Activated gamma-delta T cell treated with anti-CD3 and anti-CD28 coated beads, Interleukin-2, amount 50 U/mL, for 16 hours (primary cell): ENCODE measurements around the gene UGT1A7.
"Not testable (repeated sequence)": the region's sequence is repeated elsewhere in the genome, so short reads cannot be mapped to it uniquely, and the experiment has no call there.

Source experiments
- DNase-seq: peaks from one replicate; pipeline ENCODE4 v3.0.0-alpha.2; 2020; ENCODE audit warnings: low read depth

Gene UGT1A7

DNA sequence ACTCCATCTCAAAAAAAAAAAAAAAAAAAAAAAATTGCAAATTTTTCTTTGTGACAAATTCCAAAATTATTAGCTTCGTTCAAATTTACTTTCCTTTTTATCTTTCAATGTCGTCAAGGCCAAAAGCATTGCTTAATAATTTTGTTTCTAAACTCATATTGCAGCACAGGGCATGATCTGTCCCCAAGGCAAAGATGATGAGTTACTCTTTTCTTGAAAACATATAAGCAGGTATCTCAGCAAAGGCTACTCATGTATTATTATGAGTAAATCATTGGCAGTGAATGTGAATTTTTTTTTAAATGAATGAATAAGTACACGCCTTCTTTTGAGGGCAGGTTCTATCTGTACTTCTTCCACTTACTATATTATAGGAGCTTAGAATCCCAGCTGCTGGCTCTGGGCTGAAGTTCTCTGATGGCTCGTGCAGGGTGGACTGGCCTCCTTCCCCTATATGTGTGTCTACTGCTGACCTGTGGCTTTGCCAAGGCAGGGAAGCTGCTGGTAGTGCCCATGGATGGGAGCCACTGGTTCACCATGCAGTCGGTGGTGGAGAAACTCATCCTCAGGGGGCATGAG, at the start of gene UGT1A7:
TSS of gene UGT1A7 (plus strand) at position 381 of the 579 bp plus-strand sequence. CDS start at position 418, 37 bp downstream.
- no peak for DNase-seq

DNA sequence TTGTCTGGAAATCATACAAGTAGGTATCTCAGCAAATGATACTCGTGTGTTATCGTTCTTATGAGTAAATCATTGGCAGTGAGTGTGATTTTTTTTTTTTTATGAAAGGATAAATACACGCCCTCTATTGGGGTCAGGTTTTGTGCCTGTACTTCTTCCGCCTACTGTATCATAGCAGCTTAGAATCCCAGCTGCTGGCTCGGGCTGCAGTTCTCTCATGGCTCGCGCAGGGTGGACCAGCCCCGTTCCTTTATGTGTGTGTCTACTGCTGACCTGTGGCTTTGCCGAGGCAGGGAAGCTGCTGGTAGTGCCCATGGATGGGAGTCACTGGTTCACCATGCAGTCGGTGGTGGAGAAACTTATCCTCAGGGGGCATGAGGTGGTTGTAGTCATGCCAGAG, 45.4 kb upstream of the UGT1A7 start, which contains the start of gene UGT1A10:
TSS of gene UGT1A10 (plus strand) at position 143 of the 400 bp plus-strand sequence. CDS start at position 218, 75 bp downstream.
- not testable (repeated sequence) for DNase-seq

DNA sequence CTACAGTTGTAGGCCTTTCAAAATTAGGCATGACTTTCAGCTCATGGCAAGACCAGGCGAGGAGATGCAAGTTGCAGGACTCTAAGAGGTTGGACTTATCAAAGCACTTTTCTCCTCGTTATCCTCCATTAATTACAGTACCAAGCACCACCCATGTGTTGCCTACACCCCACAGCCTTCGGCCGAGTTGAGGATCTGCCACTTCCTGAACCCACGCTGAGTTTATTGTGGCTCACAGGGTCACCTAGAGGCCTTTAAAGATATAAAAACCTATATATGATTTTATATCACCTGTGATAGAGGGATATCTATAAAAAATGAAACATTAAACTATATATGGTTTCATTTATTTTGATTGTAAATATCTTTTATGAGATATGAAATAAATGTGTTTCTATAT, 42.9 kb upstream of the UGT1A7 start:
- no peak for DNase-seq

- no peak for DNase-seq
Observed at GRCh38 chr2:233639860-233640259, 41.8 kb upstream of the UGT1A7 start.

GRCh38 chr2:233643128-233643527, 38.6 kb upstream of the UGT1A7 start:
- DNase-seq = no peak

DNA sequence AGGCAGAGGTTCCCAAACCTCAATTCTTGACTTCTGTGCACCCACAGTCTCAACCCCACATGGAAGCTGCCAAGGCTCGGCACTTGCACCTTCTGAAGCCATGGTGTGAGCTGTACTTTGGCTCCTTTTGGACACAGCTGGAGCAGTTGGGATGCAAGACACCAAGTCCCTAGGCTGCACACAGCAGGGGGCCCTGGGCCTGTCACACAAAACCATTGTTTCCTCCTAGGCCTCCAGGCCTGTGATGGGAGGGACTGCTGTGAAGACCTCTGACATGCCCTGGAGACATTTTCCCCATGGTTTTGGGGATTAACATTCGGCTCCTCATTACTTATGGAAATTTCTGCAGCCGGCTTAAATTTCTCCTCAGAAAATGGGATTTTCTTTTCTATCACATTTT, 35.7 kb upstream of the UGT1A7 start:
- DNase-seq = not testable (repeated sequence)

GRCh38 chr2:233650981-233651380, 30.7 kb upstream of the UGT1A7 start:
- DNase-seq = no peak

DNA sequence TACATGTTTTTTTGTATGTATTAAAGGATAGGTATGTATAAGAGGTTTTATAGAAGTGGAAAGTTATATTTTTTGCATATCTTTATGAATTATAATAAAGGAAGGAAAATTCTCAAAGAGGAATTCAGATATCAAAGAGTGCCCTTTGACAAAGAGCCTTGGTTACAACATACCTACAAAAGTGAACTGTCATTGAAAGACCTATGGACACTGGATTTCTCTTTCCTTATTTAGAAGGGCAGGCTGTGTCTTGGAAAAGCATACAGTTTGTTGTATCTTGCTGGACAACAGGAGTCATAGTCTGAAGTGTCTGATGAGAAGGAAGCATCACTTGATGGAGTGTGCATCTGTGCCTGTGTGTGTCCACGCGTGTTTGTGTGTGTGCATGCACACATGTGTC, 30.3 kb upstream of the UGT1A7 start:
- no peak for DNase-seq

- no peak for DNase-seq
Observed at GRCh38 chr2:233654501-233654900, 27.2 kb upstream of the UGT1A7 start.

DNA sequence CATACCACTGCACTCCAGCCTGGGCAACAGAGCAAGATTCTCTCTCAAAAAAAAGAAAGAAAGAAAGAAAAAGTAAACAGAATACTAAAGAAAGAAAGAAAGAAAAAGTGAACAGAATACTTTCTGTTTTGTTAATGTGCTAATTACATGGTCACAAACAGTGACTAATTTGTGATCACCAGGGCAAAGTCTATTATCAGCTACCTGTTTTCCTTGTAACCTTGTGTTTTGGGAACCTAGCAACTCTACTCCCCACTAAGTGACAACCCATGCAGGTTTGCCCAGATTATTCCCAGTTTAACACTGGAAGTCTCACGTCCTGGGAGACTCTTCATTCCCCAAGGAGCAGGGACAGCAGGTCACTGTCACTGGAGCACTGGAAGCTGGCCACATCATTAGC, 26.7 kb upstream of the UGT1A7 start:
- DNase-seq = no peak

- not testable (repeated sequence) for DNase-seq
Observed at GRCh38 chr2:233655943-233656342, 25.8 kb upstream of the UGT1A7 start.

DNA sequence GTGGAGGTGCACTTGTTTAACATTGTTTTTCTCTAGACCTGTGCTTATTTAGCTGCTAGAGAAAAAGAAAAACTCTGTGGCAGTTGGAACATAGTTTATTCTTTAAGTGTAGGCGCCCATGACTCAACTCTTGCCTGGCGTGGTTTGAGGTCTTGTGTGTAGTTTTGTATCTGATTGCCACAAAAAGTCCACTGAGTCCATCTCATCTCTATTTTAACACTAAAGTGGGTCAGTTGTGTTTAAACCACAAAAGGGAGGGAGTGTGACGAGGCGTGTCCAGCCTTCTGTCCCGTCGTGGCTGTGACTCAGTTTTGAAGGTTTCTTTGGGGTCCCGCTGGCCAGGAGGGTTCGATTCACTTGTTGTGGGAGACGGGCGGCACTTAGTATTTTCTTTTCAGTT, 25.3 kb upstream of the UGT1A7 start:
- no peak for DNase-seq

DNA sequence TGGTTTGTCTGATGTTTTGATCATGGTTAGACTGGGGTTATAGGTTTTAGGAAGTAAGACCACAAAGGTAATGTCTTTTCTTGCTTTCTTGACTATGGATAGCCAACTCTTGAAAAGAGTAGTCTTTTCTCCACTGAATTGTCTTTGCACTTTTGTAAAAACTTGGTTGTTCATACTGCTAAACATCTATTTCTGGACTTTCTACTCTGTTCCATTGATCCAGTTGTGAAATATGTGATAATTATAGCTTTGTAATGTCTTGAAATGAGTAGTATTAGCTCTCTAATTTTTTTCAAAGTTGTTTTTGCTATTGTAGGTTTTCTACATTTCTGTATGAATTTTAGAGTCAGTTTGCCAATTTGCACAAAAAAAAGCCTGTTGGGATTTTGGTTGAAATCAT, 23.1 kb upstream of the UGT1A7 start:
- DNase-seq = no peak

DNA sequence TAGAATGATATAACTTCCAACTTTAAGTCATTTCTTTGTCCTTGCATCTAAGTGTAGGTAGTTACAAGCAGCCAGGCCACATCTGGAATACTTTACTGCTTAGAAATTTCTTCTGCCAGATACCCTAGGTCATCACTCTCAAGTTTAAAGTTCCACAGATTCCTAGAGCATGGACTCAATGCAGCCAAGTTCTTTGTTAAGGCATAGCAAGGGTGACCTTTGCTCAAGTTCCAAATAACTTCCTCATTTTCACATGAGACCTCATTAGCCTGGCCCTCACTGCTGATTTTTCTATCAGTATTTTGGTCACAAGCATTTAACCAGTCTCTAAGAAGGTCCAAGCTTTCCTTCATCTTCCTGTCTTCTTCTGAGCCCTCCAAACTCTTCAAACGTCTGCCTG, 17.8 kb upstream of the UGT1A7 start:
- DNase-seq = no peak

- DNase-seq = no peak
Observed at GRCh38 chr2:233668605-233669260, 13.0 kb upstream of the UGT1A7 start.

GRCh38 chr2:233671290-233672161, 10.2 kb upstream of the UGT1A7 start, which contains the start of gene UGT1A9:
TSS of gene UGT1A9 (plus strand) at chr2:233671898. CDS start at chr2:233671935, 37 bp downstream.
- DNase-seq = no peak

GRCh38 chr2:233672886-233673285, 8.8 kb upstream of the UGT1A7 start:
- DNase-seq = no peak

DNA sequence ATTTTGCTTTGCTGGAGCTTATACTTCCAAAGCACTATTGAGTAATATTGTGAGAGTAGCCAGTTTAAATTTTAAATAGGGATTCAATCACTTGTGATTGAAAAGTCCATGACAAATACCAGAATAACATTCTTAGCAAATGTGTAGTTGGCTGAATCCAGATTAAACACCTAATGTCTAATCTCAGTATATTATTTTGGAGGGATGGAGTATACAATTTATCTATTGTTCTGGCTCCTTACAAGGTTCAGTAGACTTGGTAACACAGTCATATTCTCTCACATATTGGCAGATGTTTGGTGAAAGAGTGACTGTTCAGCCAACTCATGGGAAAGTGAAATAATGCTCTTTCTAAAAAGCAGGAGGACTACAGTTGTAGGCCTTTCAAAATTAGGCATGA, 7.8 kb upstream of the UGT1A7 start:
- no peak for DNase-seq

- DNase-seq = no peak
Observed at GRCh38 chr2:233674314-233674713, 7.4 kb upstream of the UGT1A7 start.

- DNase-seq = no peak
Observed at GRCh38 chr2:233674995-233675394, 6.7 kb upstream of the UGT1A7 start.

DNA sequence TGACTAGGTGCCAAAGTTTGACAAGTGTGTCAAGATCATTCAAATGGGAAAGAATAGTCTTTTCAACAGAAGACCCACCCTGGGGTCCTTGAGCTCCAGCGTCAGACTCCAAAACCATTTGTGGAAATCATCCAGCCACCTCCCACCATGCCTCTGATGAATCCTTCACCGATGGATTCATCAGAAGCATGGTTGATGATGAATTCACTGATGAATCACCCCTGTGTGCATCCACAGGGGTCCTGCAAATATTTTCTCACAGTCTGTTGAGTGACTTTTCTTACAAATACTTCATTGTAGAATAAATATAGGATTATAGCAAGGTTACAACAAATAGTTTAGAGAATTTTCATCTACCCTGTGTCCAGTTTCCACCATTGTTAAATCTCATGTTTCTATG, 5.7 kb upstream of the UGT1A7 start:
- DNase-seq = no peak

DNA sequence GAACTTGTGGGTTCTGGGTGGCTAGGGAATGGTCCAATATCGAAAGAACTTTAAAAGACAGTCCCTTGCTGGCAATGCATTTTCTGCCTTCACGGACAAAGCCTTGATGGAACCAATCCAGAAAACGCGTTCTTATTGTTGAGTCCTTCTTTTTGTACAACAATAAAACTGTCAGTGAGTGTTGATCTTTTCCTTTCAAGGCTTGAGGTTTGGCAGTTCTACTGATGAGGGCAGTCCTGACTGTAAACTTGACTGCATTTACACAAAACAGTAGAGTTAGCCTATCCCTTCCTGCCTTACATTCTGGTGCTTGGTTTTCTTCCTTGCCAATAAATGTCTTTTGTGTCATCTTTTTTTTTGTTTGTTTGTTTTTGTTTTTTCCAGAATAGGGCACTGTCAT, 2.5 kb upstream of the UGT1A7 start:
- no peak for DNase-seq
